ENCODE measurements around the gene PTPRT.

Gene PTPRT

DNA sequence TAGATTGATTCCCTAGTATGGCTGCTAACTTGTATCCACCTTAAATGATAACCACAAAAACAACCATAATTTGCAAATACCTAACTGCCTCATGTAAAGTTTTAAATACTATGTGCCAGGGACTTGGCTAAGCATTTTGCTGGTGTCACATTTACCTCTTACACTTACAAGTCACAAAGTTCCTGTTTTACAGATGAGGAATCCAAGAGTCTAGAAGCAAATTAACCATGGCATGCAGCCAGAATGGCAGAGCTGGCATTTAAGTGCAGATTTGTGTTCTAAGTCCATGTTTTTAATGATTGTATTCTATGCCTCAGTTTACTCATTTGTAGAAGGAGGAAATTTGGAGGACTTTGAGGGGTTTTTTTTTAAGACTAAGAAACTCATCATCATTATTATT lies 696.7 kb downstream of the PTPRT start:
- ChIA-PET POLR2A (no interaction called here), CTCF (no interaction called here)
- DNase-seq (ENCODE audit: extremely low spot score), result no peak
- TF ChIP-seq, protein P1, sequence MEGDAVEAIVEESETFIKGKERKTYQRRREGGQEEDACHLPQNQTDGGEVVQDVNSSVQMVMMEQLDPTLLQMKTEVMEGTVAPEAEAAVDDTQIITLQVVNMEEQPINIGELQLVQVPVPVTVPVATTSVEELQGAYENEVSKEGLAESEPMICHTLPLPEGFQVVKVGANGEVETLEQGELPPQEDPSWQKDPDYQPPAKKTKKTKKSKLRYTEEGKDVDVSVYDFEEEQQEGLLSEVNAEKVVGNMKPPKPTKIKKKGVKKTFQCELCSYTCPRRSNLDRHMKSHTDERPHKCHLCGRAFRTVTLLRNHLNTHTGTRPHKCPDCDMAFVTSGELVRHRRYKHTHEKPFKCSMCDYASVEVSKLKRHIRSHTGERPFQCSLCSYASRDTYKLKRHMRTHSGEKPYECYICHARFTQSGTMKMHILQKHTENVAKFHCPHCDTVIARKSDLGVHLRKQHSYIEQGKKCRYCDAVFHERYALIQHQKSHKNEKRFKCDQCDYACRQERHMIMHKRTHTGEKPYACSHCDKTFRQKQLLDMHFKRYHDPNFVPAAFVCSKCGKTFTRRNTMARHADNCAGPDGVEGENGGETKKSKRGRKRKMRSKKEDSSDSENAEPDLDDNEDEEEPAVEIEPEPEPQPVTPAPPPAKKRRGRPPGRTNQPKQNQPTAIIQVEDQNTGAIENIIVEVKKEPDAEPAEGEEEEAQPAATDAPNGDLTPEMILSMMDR (IDR thresholded peaks at IDR 0.05; ENCODE audit: control extremely low read depth, extremely low read depth, low read depth, missing control alignments), result no peak

- TF ChIP-seq, protein P1 (IDR thresholded peaks at IDR 0.05; ENCODE audit: control extremely low read depth, extremely low read depth, low read depth, missing control alignments), result no peak
- no peak for DNase-seq (ENCODE audit: extremely low spot score)
- ChIA-PET POLR2A (no interaction called here), CTCF (no interaction called here)
These were observed 697.4 kb downstream of the PTPRT start for GRCh38 chr20:42492290-42492689.

GRCh38 chr20:42485556-42485955 lies 704.1 kb downstream of the PTPRT start:
- ChIA-PET CTCF (interaction anchor here (1.1 to 1.5 kb wide), 3 partner anchors 11 to 28 kb away, joined by 4 to 6 read pairs (median 5); no protein-coding TSS in a partner anchor), POLR2A (no interaction called here)
- TF ChIP-seq, protein P1 (IDR thresholded peaks at IDR 0.05; ENCODE audit: control extremely low read depth, extremely low read depth, low read depth, missing control alignments), result no peak
- DNase-seq (ENCODE audit: extremely low spot score), result no peak

- DNase-seq (ENCODE audit: extremely low spot score), result no peak
These were observed 704.8 kb downstream of the PTPRT start for GRCh38 chr20:42484790-42485375.

GRCh38 chr20:42484335-42484734 lies 705.4 kb downstream of the PTPRT start:
- no peak for DNase-seq (ENCODE audit: extremely low spot score)
- TF ChIP-seq, protein P1 (IDR thresholded peaks at IDR 0.05; ENCODE audit: control extremely low read depth, extremely low read depth, low read depth, missing control alignments), result no peak
- CTCF ChIA-PET, result no interaction called here
- POLR2A ChIA-PET, result no interaction called here

More at GRCh38 chr20:42484790-42485375, 704.8 kb downstream of the PTPRT start:
- ChIA-PET CTCF (interaction anchor here (1.1 to 1.5 kb wide), 2 partner anchors 12 to 13 kb away, joined by 5 to 6 read pairs; no protein-coding TSS in a partner anchor), POLR2A (no interaction called here)
- TF ChIP-seq, protein P1 (IDR thresholded peaks at IDR 0.05; ENCODE audit: control extremely low read depth, extremely low read depth, low read depth, missing control alignments), result no peak

DNA sequence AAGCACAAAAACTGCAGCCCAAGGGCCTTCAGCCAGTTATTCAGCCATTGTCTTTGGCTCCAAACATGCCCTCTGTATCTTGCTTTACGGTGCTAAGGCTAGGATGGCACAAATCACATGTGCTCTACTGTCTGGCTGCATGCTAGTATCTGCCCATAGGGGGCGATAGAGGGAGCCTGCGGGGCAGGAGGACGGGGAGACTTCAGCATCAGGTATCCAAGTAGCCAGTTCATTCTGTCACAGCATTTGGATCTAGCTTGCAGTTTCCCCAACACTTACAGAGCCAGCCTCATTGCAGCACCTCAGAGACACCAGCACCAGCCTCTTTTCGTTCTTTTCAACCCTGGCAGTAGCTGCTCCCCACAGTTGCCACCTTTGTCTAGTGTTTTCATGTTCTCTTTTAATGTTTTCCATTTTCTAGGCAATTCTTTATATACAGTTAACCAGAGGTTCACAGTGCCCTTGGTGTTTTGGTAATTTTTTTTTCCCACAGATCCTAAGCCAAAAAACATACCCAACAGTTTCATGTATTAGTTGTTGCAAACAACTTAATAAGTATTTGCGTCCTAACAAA lies 705.9 kb downstream of the PTPRT start:
- POLR2A ChIA-PET, result no interaction called here
- no peak for DNase-seq (ENCODE audit: extremely low spot score)
- CTCF ChIA-PET, result no interaction called here
- TF ChIP-seq, protein P1 (IDR thresholded peaks at IDR 0.05; ENCODE audit: control extremely low read depth, extremely low read depth, low read depth, missing control alignments), result no peak

All from GM10248 (cell line).